Measurements from ENCODE around the gene C2CD4B.

C2CD4B gene, protein sequence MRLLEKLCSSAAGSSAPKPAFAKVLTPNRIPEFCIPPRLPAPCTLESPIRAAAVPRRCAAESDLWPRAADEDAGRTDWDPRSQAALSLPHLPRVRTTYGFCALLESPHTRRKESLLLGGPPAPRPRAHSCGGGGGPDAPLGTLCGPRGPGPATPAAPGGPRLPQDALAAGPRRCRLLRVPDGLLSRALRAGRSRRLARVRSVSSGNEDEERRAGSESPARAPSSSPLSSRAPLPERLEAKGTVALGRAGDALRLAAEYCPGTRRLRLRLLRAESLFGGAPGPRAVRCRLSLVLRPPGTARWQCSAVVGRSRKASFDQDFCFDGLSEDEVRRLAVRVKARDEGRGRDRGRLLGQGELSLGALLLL

DNA sequence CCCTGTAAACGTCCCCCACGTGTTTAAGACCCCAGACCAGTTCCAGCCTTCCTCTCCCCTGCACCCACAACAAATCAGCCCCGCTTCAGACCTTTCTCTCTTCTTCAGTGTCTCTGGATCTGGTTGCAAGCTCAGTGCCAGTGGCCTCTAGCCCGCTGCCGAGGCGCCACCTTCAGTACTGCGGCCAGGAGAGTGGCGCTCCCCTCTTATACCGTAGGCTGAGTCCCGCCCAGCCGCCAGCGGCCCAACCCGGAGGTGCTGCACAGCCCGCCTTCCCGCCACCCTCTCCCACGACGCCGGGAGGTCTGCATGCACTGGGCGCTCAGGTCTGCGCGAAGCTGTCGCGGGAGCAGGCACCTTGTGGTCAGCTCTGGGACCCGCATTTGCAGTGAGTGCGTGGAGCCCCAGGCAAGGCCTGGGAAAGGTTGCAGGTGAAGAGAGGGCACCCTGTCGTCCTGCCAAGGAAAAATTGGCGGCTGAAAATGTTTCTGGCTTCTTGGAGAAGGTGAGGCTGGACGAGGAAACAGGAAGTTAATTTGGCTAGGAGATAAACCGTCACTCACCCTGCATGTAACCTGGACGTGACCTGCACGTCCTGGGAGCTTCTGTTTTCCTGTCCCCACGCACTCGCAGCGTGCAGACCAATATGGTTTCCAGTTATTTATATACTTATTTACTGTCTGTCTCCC, at the start of gene C2CD4B:
Gene C2CD4B (minus strand): TSS at position 182 of the 689 bp plus-strand sequence. CDS start 301 bp downstream, outside the sequence.
- H3K9ac ChIP-seq (ENCODE audit: low read length): no peak within 1 kb of the TSS
- H3K36me3 ChIP-seq (ENCODE audit: control insufficient read depth, insufficient read depth, low read length): no peaks in the 10 kb centered on the region
- peaks cover 8% of the 10 kb centered on the region for H3K27me3 ChIP-seq (ENCODE audit: control insufficient read depth, insufficient read depth, low read length)
- peak within 1 kb of the TSS; percentile 50 for H3K4me3 ChIP-seq (ENCODE audit: low read length)
- H3K27ac ChIP-seq (ENCODE audit: low read depth, low read length): no peak within 1 kb of the TSS
- no peaks in the 10 kb centered on the region for H3K4me1 ChIP-seq (ENCODE audit: control insufficient read depth, insufficient read depth, low read length)

GRCh38 chr15:62212741-62213140, 47.7 kb upstream of the C2CD4B start:
- Histone ChIP-seq H3K36me3 (ENCODE audit: control insufficient read depth, insufficient read depth, low read length) (no peaks in the 10 kb centered on the region), H3K4me3 (ENCODE audit: low read length) (no peak overlapping the region), H3K4me1 (ENCODE audit: control insufficient read depth, insufficient read depth, low read length) (no peaks in the 10 kb centered on the region), H3K27me3 (ENCODE audit: control insufficient read depth, insufficient read depth, low read length) (no peaks in the 10 kb centered on the region), H3K9ac (ENCODE audit: low read length) (no peak overlapping the region), H3K27ac (ENCODE audit: low read depth, low read length) (no peak overlapping the region)

DNA sequence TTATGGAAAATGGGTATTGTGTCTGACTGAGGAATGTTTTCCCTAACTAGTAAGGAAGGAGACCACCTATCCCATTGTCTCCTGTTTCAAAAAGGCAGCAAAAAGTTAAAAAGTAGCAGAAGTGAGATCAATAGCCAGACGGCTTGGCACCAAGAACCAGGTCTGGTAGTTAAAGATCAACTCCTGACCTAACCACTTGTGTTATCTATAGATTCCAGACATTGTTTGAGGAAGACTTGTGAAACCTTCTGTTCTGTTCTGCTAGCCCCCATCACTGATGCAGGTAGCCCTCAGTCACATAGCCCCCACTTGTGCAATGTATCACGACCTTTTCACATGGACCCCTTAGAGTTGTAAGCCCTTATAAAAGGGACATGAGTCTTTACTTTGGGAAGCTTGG, 46.3 kb upstream of the C2CD4B start:
- H3K4me3 ChIP-seq (ENCODE audit: low read length): no peak overlapping the region
- no peaks in the 10 kb centered on the region for H3K4me1 ChIP-seq (ENCODE audit: control insufficient read depth, insufficient read depth, low read length)
- no peaks in the 10 kb centered on the region for H3K27me3 ChIP-seq (ENCODE audit: control insufficient read depth, insufficient read depth, low read length)
- no peak overlapping the region for H3K9ac ChIP-seq (ENCODE audit: low read length)
- H3K36me3 ChIP-seq (ENCODE audit: control insufficient read depth, insufficient read depth, low read length): no peaks in the 10 kb centered on the region
- H3K27ac ChIP-seq (ENCODE audit: low read depth, low read length): no peak overlapping the region

GRCh38 chr15:62209821-62210220, 44.7 kb upstream of the C2CD4B start:
- no peaks in the 10 kb centered on the region for H3K4me1 ChIP-seq (ENCODE audit: control insufficient read depth, insufficient read depth, low read length)
- H3K4me3 ChIP-seq (ENCODE audit: low read length): no peak overlapping the region
- H3K27ac ChIP-seq (ENCODE audit: low read depth, low read length): no peak overlapping the region
- no peaks in the 10 kb centered on the region for H3K27me3 ChIP-seq (ENCODE audit: control insufficient read depth, insufficient read depth, low read length)
- H3K9ac ChIP-seq (ENCODE audit: low read length): no peak overlapping the region
- H3K36me3 ChIP-seq (ENCODE audit: control insufficient read depth, insufficient read depth, low read length): no peaks in the 10 kb centered on the region

DNA sequence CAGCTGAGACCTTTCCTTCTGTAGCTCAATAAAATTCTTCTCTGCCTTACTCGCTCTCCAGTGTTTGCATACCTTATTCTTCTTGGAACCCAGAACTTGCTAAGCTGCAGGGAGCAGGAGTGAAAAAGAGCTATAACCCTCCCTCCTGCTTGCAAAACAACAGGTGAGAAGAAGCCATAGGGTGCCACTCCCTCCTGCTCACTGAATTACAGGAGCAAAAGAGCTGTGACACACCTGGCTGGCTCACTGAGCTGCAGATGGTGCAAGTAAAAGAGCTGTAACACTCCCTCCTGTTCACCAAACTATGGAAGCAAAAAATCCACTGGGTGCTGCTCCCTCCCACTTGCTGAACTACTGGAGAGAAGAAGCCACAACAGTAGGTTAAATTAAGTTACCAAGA, 44.2 kb upstream of the C2CD4B start:
- no peaks in the 10 kb centered on the region for H3K36me3 ChIP-seq (ENCODE audit: control insufficient read depth, insufficient read depth, low read length)
- H3K4me3 ChIP-seq (ENCODE audit: low read length): no peak overlapping the region
- H3K9ac ChIP-seq (ENCODE audit: low read length): no peak overlapping the region
- no peaks in the 10 kb centered on the region for H3K4me1 ChIP-seq (ENCODE audit: control insufficient read depth, insufficient read depth, low read length)
- no peak overlapping the region for H3K27ac ChIP-seq (ENCODE audit: low read depth, low read length)
- H3K27me3 ChIP-seq (ENCODE audit: control insufficient read depth, insufficient read depth, low read length): no peaks in the 10 kb centered on the region

GRCh38 chr15:62208884-62209283, 43.8 kb upstream of the C2CD4B start:
- H3K27ac ChIP-seq (ENCODE audit: low read depth, low read length): no peak overlapping the region

DNA sequence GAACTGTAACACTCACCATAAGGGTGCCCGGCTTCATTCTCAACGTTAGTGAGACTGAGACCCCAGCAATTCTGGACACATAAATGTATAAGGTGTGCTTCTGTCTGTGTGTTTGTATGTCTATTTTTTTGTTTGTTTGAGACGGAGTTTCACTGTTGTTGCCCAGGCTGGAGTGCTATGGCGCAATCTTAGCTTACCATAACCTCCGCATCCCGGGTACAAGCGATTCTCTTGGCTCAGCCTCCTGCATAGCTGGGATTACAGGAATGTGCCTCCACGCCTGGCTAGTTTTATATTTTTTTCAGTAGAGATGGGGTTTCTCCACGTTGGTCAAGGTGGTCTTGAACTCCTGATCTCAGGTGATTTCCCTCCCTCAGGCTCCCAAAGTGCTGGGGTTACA, 43.3 kb upstream of the C2CD4B start:
- Histone ChIP-seq H3K27me3 (ENCODE audit: control insufficient read depth, insufficient read depth, low read length) (no peaks in the 10 kb centered on the region), H3K4me1 (ENCODE audit: control insufficient read depth, insufficient read depth, low read length) (no peaks in the 10 kb centered on the region), H3K9ac (ENCODE audit: low read length) (no peak overlapping the region), H3K4me3 (ENCODE audit: low read length) (no peak overlapping the region), H3K36me3 (ENCODE audit: control insufficient read depth, insufficient read depth, low read length) (no peaks in the 10 kb centered on the region), H3K27ac (ENCODE audit: low read depth, low read length) (no peak overlapping the region)

More at GRCh38 chr15:62208884-62209283, 43.8 kb upstream of the C2CD4B start:
- Histone ChIP-seq H3K36me3 (ENCODE audit: control insufficient read depth, insufficient read depth, low read length) (no peaks in the 10 kb centered on the region), H3K27me3 (ENCODE audit: control insufficient read depth, insufficient read depth, low read length) (no peaks in the 10 kb centered on the region), H3K4me1 (ENCODE audit: control insufficient read depth, insufficient read depth, low read length) (no peaks in the 10 kb centered on the region), H3K4me3 (ENCODE audit: low read length) (no peak overlapping the region), H3K9ac (ENCODE audit: low read length) (no peak overlapping the region)

- Histone ChIP-seq H3K4me1 (ENCODE audit: control insufficient read depth, insufficient read depth, low read length) (no peaks in the 10 kb centered on the region), H3K36me3 (ENCODE audit: control insufficient read depth, insufficient read depth, low read length) (no peaks in the 10 kb centered on the region), H3K27me3 (ENCODE audit: control insufficient read depth, insufficient read depth, low read length) (no peaks in the 10 kb centered on the region), H3K9ac (ENCODE audit: low read length) (no peak overlapping the region), H3K4me3 (ENCODE audit: low read length) (no peak overlapping the region), H3K27ac (ENCODE audit: low read depth, low read length) (no peak overlapping the region)
These were observed 25.6 kb upstream of the C2CD4B start for GRCh38 chr15:62190675-62191074.

DNA sequence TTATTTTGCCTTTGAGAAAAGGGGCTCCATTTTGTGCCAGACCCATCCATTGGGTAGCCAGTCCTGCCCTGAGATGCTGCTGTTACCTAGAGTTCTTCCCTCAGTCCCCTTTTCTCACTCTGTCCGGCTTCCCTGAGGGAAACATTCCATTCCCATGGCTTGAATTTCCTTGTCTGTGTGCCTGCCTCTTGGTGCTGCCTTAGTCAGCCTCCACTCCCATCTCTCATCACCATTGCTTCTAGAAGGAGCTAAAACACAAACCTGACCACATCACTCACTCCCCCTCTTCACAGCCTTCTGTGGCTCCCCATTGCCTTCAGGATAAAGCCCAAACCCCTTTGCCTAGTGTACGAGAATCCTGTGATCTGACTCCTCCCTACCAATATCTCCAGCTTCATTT, 25.2 kb upstream of the C2CD4B start:
- H3K36me3 ChIP-seq (ENCODE audit: control insufficient read depth, insufficient read depth, low read length): no peaks in the 10 kb centered on the region

GRCh38 chr15:62188744-62189143, 23.7 kb upstream of the C2CD4B start:
- no peaks in the 10 kb centered on the region for H3K36me3 ChIP-seq (ENCODE audit: control insufficient read depth, insufficient read depth, low read length)
- no peak overlapping the region for H3K9ac ChIP-seq (ENCODE audit: low read length)
- H3K27me3 ChIP-seq (ENCODE audit: control insufficient read depth, insufficient read depth, low read length): no peaks in the 10 kb centered on the region
- H3K27ac ChIP-seq (ENCODE audit: low read depth, low read length): no peak overlapping the region
- no peak overlapping the region for H3K4me3 ChIP-seq (ENCODE audit: low read length)
- H3K4me1 ChIP-seq (ENCODE audit: control insufficient read depth, insufficient read depth, low read length): no peaks in the 10 kb centered on the region

More for the DNA sequence above, 25.2 kb upstream of the C2CD4B start:
- Histone ChIP-seq H3K4me1 (ENCODE audit: control insufficient read depth, insufficient read depth, low read length) (no peaks in the 10 kb centered on the region), H3K27me3 (ENCODE audit: control insufficient read depth, insufficient read depth, low read length) (no peaks in the 10 kb centered on the region), H3K9ac (ENCODE audit: low read length) (no peak overlapping the region), H3K4me3 (ENCODE audit: low read length) (no peak overlapping the region), H3K27ac (ENCODE audit: low read depth, low read length) (no peak overlapping the region)

DNA sequence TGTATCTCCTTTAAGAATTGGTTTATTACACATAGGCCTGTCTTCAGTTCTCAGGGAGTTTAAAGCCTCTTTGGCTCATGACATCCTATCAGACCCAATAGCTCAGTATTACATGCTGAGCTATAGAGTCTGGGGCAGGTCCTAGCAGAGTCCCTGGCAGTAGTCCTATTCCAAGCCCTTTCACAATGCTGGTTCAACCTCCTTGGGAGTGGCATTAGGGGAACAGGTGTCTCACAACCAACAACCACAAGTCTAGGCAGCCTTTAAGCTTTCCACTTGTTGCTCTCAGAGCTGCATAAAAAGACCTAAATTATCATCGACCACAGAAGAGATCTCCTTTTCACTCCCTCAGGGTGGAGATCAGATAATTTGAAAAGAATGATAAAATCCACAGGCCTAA, 22.8 kb upstream of the C2CD4B start:
- Histone ChIP-seq H3K4me1 (ENCODE audit: control insufficient read depth, insufficient read depth, low read length) (no peaks in the 10 kb centered on the region), H3K36me3 (ENCODE audit: control insufficient read depth, insufficient read depth, low read length) (no peaks in the 10 kb centered on the region), H3K27ac (ENCODE audit: low read depth, low read length) (no peak overlapping the region), H3K4me3 (ENCODE audit: low read length) (no peak overlapping the region), H3K9ac (ENCODE audit: low read length) (no peak overlapping the region), H3K27me3 (ENCODE audit: control insufficient read depth, insufficient read depth, low read length) (no peaks in the 10 kb centered on the region)

DNA sequence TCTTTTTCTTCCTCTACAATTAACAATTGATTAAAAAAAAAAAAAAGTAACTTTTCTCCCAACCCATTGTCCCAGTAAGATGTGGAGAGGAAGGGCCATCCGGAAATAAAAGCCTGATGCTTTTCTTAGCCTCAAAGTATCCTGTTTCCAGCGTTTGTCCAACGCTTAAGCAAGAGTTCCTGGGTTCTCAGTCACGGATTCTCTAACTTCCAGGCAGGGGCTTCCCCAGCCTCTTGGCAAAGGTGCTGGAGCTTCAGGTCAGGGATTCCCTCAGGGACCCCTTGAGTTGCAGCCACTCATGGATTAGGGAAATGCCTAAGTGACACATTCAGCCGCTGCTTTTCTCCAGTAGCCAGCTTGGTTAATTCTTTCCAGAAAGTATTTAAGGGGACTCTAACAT, 22.3 kb upstream of the C2CD4B start:
- Histone ChIP-seq H3K36me3 (ENCODE audit: control insufficient read depth, insufficient read depth, low read length) (no peaks in the 10 kb centered on the region), H3K9ac (ENCODE audit: low read length) (no peak overlapping the region), H3K27ac (ENCODE audit: low read depth, low read length) (no peak overlapping the region), H3K4me3 (ENCODE audit: low read length) (no peak overlapping the region), H3K27me3 (ENCODE audit: control insufficient read depth, insufficient read depth, low read length) (no peaks in the 10 kb centered on the region), H3K4me1 (ENCODE audit: control insufficient read depth, insufficient read depth, low read length) (no peaks in the 10 kb centered on the region)

GRCh38 chr15:62186578-62186977, 21.5 kb upstream of the C2CD4B start:
- Histone ChIP-seq H3K27ac (ENCODE audit: low read depth, low read length) (no peak overlapping the region), H3K4me1 (ENCODE audit: control insufficient read depth, insufficient read depth, low read length) (no peaks in the 10 kb centered on the region), H3K9ac (ENCODE audit: low read length) (no peak overlapping the region), H3K27me3 (ENCODE audit: control insufficient read depth, insufficient read depth, low read length) (no peaks in the 10 kb centered on the region), H3K36me3 (ENCODE audit: control insufficient read depth, insufficient read depth, low read length) (no peaks in the 10 kb centered on the region), H3K4me3 (ENCODE audit: low read length) (no peak overlapping the region)

Measured in rectal smooth muscle tissue (tissue), 1 donor.